ENCODE data around the gene FOXL2NB. TPM values are rescaled to one million over a fixed set of nuclear protein-coding genes. Genes with fewer than 3 reads are reported as not detected.

Gene FOXL2NB
- total RNA-seq (2022; extraction: Qiagen RNA extraction; ENCODE audit: low read depth): 0.90 to 1.5 TPM (median 1.3 TPM) in 5 replicates

DNA sequence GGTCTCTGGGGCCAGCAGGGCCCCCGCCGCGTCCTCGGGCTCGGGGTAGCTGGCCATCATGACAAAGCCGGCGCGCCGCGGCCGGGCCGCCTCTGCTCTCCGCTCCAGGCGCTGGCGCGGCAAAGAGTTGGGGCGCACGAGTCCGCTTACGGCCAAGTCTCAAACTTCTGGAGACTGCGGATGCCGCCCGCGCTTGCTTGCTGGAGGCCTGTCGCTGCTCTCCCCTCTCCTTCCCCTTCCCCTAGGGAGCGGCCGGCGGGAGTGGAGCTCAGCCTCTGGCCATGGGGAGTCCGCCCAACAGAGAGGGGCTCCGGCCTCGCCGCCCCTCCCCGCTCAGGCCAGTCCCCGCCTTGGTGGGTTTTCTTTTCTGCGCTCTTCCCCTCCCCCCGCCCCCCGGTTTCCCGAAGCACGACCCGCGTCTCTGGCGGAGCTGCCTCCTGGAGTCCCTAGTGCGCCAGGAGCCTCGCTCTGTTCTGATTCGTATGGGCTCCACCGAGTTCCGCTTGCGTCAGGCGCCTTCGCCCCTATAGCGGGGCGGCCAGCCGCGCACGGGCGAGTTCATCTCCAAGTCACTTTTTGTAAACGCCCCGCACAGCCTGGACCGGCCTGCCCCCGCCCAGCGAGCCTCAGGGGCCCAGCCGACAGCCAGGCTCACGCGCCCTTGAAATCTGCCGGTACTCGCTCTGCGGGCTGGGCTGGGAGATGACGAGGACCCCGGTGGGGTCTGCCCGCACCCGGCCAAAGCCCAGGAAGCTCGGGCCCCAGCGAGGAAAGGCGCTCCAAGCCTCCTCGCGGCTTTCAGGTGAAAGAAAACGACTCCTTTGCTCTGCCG lies at the start of gene FOXL2NB, which contains the start of gene FOXL2:
Gene FOXL2NB (plus strand): TSS at position 555 of the 832 bp plus-strand sequence. CDS start 148 bp downstream, at position 703.
Gene FOXL2 (minus strand): TSS at position 475 of the 832 bp plus-strand sequence. CDS start 415 bp downstream, at position 60.

Other genes starting within 250 kb of the FOXL2NB start
- gene PIK3CB, start 112.3 kb upstream of the FOXL2NB start, total RNA-seq (2022; extraction: Qiagen RNA extraction; ENCODE audit: low read depth): 15.8 to 21.5 TPM (median 19.6 TPM) in 5 replicates
- gene FOXL2, start 80 bp upstream of the FOXL2NB start, total RNA-seq (2022; extraction: Qiagen RNA extraction; ENCODE audit: low read depth): 3.4 to 4.9 TPM (median 4.6 TPM) in 5 replicates
- not detected in 5 replicates for gene PRR23A, start 59.1 kb downstream of the FOXL2NB start, total RNA-seq (2022; extraction: Qiagen RNA extraction; ENCODE audit: low read depth)
- gene PRR23B, start 73.7 kb downstream of the FOXL2NB start, total RNA-seq (2022; extraction: Qiagen RNA extraction; ENCODE audit: low read depth): not detected in 5 replicates
- not detected in 5 replicates for gene PRR23C, start 97.7 kb downstream of the FOXL2NB start, total RNA-seq (2022; extraction: Qiagen RNA extraction; ENCODE audit: low read depth)